H7 (cell line): ENCODE results near the gene THOC7. TPM values are rescaled to one million over a fixed set of nuclear protein-coding genes. Genes with fewer than 3 reads are reported as not detected.

Experiments used
- DNase-seq: peaks from one replicate; pipeline ENCODE4 v3.0.0; 2012
- H3K27me3 ChIP-seq: 2 replicates; pipeline ENCODE4 v1.6.0; 2011; ENCODE audit warnings: mild to moderate bottlenecking, low read length; ENCODE audit not compliant: control insufficient read depth, insufficient read depth
- H3K36me3 ChIP-seq: replicated peaks from 2 replicates; pipeline ENCODE4 v1.5.1; 2011; ENCODE audit warnings: low read length; ENCODE audit not compliant: control insufficient read depth, insufficient read depth
- H3K4me3 ChIP-seq: 2 replicates; pipeline ENCODE4 v1.5.1; 2011; ENCODE audit warnings: low read depth, mild to moderate bottlenecking, control low read depth, low read length, moderate library complexity; ENCODE audit not compliant: insufficient read depth
- total RNA-seq: library from RNA; depleted of rRNA; stranded (reverse); fragments of >200 nt; shearing (Covaris generic); gene quantifications from 2 replicates; pipeline ENCODE4 v1.2.3, GENCODE V29; 2014; rRNA removed

Gene THOC7
- total RNA-seq, 1 experiment from 2014 or later: 52.0 TPM

DNA sequence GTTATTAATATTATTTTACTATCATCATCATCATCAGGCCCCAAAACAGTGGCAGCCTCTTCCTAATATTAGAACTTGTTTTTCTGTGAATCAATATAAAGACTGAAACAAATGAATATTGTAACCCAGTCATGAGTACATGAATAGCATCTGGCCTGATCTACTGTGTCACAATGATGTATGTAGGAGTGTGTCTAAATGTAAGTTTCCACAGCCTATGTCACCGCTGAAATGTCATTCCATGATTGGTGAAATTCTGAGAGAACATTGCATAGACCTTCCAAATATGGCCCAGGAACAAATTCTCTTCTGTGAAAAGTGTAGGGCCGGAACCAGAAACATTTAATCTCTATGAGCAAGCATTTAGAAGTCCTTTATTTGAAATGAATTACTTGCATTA is 65.1 kb downstream of the THOC7 start:
- Histone ChIP-seq H3K4me3 (no peak overlapping the region), H3K27me3 (no peaks in the 10 kb centered on the region), H3K36me3 (no peaks in the 10 kb centered on the region)
- DNase-seq: no peak

DNA sequence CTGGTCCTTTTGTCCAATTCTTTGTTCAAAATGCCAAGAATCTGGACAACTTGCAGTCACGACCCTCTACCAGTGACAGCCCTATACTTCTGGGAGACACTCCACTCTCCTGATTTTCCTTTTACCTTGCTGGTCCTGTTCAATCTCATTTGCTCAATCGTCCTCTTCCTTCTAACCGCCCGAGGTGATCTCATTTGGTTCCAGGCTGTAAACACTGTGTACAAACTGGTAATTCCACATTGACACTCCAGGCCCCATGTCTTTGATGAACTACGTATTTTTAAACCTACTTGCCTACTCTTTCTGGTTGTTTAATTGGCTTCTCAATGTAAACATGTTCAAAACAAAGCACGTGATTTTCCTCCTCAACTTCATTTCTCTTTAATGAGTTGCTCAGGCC is 68.2 kb downstream of the THOC7 start:
- no peak for DNase-seq
- no peaks in the 10 kb centered on the region for H3K27me3 ChIP-seq
- no peaks in the 10 kb centered on the region for H3K36me3 ChIP-seq
- H3K4me3 ChIP-seq: no peak overlapping the region

DNA sequence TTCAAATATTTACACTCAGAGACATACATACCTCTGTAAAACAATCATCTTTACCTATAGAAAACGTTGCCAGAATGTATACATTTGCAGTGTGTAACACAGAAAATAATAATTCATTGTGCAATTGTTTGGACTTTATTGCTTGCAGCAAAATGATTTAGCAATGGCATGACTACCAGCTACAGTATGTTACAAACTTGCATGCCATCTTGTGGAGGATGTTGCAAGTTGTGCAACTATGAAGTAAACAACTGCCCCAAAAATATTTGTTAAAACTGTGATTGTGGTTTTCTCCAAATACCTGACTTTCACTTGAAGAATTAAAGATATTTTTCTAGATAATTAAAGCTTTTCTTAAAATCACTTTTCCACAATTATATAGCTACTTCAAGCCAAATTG is 71.6 kb downstream of the THOC7 start:
- Histone ChIP-seq H3K4me3 (no peak overlapping the region), H3K27me3 (no peaks in the 10 kb centered on the region), H3K36me3 (no peaks in the 10 kb centered on the region)
- no peak for DNase-seq

Other genes starting within 250 kb of the THOC7 start
- gene SNTN, start 211.1 kb downstream of the THOC7 start, total RNA-seq: not detected in 2 replicates
- not detected in 2 replicates for gene C3orf49, start 44.5 kb downstream of the THOC7 start, total RNA-seq
- gene ATXN7, start 62 bp upstream of the THOC7 start, total RNA-seq: 5.2 and 6.8 TPM in 2 replicates
- gene SCAANT1, start 48.6 kb upstream of the THOC7 start, total RNA-seq: not detected in 2 replicates
- 144 and 169 TPM in 2 replicates for gene PSMD6, start 159.7 kb upstream of the THOC7 start, total RNA-seq